HEK293 (cell line): ENCODE measurements around the gene ZNF747.
A peak's percentile ranks its signal among the peaks of the same experiment; 100 is the strongest.

Source experiments
- EGR2 ChIP-seq: fragments of 450-650 bp; formaldehyde crosslinking; IDR thresholded peaks from 2 replicates; pipeline ENCODE4 v1.5.1; 2016; ENCODE audit warnings: low read depth, missing biosample characterization, missing genetic modification characterization
- GLI4 ChIP-seq: fragments of 450-650 bp; formaldehyde crosslinking; IDR thresholded peaks from 2 replicates; pipeline ENCODE4 v1.5.1; 2016; ENCODE audit warnings: missing biosample characterization, missing genetic modification characterization
- HOXC10 ChIP-seq: sonication (generic); formaldehyde crosslinking; IDR thresholded peaks from 2 replicates; pipeline ENCODE4 v1.8.1; 2023; ENCODE audit warnings: mild to moderate bottlenecking, missing genetic modification reagents
- KLF1 ChIP-seq: fragments of 450-650 bp; formaldehyde crosslinking; IDR thresholded peaks from 2 replicates; pipeline ENCODE4 v1.5.1; 2016; ENCODE audit warnings: missing biosample characterization, missing genetic modification characterization
- KLF10 ChIP-seq: fragments of 450-650 bp; IDR thresholded peaks from 2 replicates; pipeline ENCODE4 v1.5.1; 2018; ENCODE audit warnings: missing biosample characterization, mild to moderate bottlenecking, missing genetic modification characterization
- KLF16 ChIP-seq: fragments of 450-650 bp; formaldehyde crosslinking; IDR thresholded peaks from 2 replicates; pipeline ENCODE4 v1.5.1; 2017; ENCODE audit warnings: missing biosample characterization, missing genetic modification characterization
- MEIS1 ChIP-seq: sonication (generic); formaldehyde crosslinking; IDR thresholded peaks from 2 replicates; pipeline ENCODE4 v1.8.1; 2022; ENCODE audit warnings: missing genetic modification reagents, mild to moderate bottlenecking, borderline replicate concordance
- SETDB1 ChIP-seq: IDR thresholded peaks from one replicate; pipeline ENCODE4 v1.6.1; 2017; ENCODE audit warnings: mild to moderate bottlenecking, low read length, moderate library complexity, mixed read lengths; ENCODE audit not compliant: insufficient read length
- WT1 ChIP-seq: fragments of 450-650 bp; formaldehyde crosslinking; IDR thresholded peaks from 2 replicates; pipeline ENCODE4 v1.5.1; 2016; ENCODE audit warnings: missing biosample characterization, missing genetic modification characterization
- ZBTB1 ChIP-seq: fragments of 450-650 bp; formaldehyde crosslinking; IDR thresholded peaks from 2 replicates; pipeline ENCODE4 v1.5.1; 2016; ENCODE audit warnings: missing biosample characterization, missing genetic modification characterization
- ZBTB44 ChIP-seq: fragments of 450-650 bp; IDR thresholded peaks from 2 replicates; pipeline ENCODE4 v1.5.1; 2018; ENCODE audit warnings: missing biosample characterization, mild to moderate bottlenecking, missing genetic modification characterization
- ZBTB48 ChIP-seq: fragments of 450-650 bp; formaldehyde crosslinking; IDR thresholded peaks from 2 replicates; pipeline ENCODE4 v1.5.1; 2016; ENCODE audit warnings: missing biosample characterization, missing genetic modification characterization
- ZBTB6 ChIP-seq: fragments of 450-650 bp; formaldehyde crosslinking; IDR thresholded peaks from 2 replicates; pipeline ENCODE4 v1.5.1; 2017; ENCODE audit warnings: missing biosample characterization, missing genetic modification characterization
- ZNF184 ChIP-seq: fragments of 450-650 bp; IDR thresholded peaks from 2 replicates; pipeline ENCODE4 v1.5.1; 2018; ENCODE audit warnings: missing biosample characterization, mild to moderate bottlenecking, missing genetic modification characterization
- ZNF19 ChIP-seq: fragments of 450-650 bp; formaldehyde crosslinking; IDR thresholded peaks from 2 replicates; pipeline ENCODE4; 2016; ENCODE audit warnings: missing biosample characterization, missing genetic modification characterization, low read depth
- ZNF211 ChIP-seq: fragments of 450-650 bp; formaldehyde crosslinking; IDR thresholded peaks from 2 replicates; pipeline ENCODE4 v1.5.1; 2016; ENCODE audit warnings: low read depth, missing biosample characterization, missing genetic modification characterization
- ZNF266 ChIP-seq: fragments of 450-650 bp; formaldehyde crosslinking; IDR thresholded peaks from 2 replicates; pipeline ENCODE4 v1.5.1; 2016; ENCODE audit warnings: missing biosample characterization, missing genetic modification characterization, low read depth
- ZNF302 ChIP-seq: fragments of 450-650 bp; formaldehyde crosslinking; IDR thresholded peaks from 2 replicates; pipeline ENCODE4 v1.5.1; 2016; ENCODE audit warnings: missing biosample characterization, missing genetic modification characterization, low read depth
- ZNF350 ChIP-seq: fragments of 450-650 bp; formaldehyde crosslinking; IDR thresholded peaks from 2 replicates; pipeline ENCODE4 v1.5.0; 2017; ENCODE audit warnings: missing biosample characterization, mild to moderate bottlenecking, missing genetic modification characterization
- ZNF354C ChIP-seq: fragments of 450-650 bp; formaldehyde crosslinking; IDR thresholded peaks from 2 replicates; pipeline ENCODE4 v1.5.1; 2016; ENCODE audit warnings: missing biosample characterization, missing genetic modification characterization, low read depth, borderline replicate concordance
- ZNF37A ChIP-seq: fragments of 450-650 bp; IDR thresholded peaks from 2 replicates; pipeline ENCODE4 v1.5.1; 2018; ENCODE audit warnings: missing biosample characterization, missing genetic modification characterization
- ZNF423 ChIP-seq: fragments of 450-650 bp; formaldehyde crosslinking; IDR thresholded peaks from 2 replicates; pipeline ENCODE4 v1.5.1; 2016; ENCODE audit warnings: missing biosample characterization, missing genetic modification characterization
- ZNF555 ChIP-seq: fragments of 450-650 bp; formaldehyde crosslinking; conservative IDR thresholded peaks from 2 replicates; pipeline ENCODE4 v1.5.1; 2017; ENCODE audit warnings: missing biosample characterization, mild to moderate bottlenecking, missing genetic modification characterization, inconsistent platforms
- ZNF561 ChIP-seq: fragments of 450-650 bp; IDR thresholded peaks from 2 replicates; pipeline ENCODE4 v1.5.1; 2018; ENCODE audit warnings: missing biosample characterization, missing genetic modification characterization, borderline replicate concordance
- ZNF610 ChIP-seq: fragments of 450-650 bp; formaldehyde crosslinking; IDR thresholded peaks from 2 replicates; pipeline ENCODE4 v1.5.1; 2016; ENCODE audit warnings: missing biosample characterization, missing genetic modification characterization, borderline replicate concordance
- ZNF629 ChIP-seq: fragments of 450-650 bp; formaldehyde crosslinking; IDR thresholded peaks from 2 replicates; pipeline ENCODE4 v1.5.1; 2017; ENCODE audit warnings: missing biosample characterization, missing genetic modification characterization
- ZNF677 ChIP-seq: fragments of 450-650 bp; IDR thresholded peaks from 2 replicates; pipeline ENCODE4 v1.5.0; 2018; ENCODE audit warnings: missing biosample characterization, mild to moderate bottlenecking, missing genetic modification characterization, moderate library complexity
- ZNF747 ChIP-seq: fragments of 450-650 bp; formaldehyde crosslinking; IDR thresholded peaks from 2 replicates; pipeline ENCODE4 v1.5.1; 2016; ENCODE audit warnings: missing biosample characterization, missing genetic modification characterization
- ZNF785 ChIP-seq: fragments of 450-650 bp; formaldehyde crosslinking; IDR thresholded peaks from 2 replicates; pipeline ENCODE4 v1.5.1; 2016; ENCODE audit warnings: missing biosample characterization, missing genetic modification characterization
- TF ChIP-seq, protein P1 (sequence below): fragments of 450-650 bp; formaldehyde crosslinking; IDR thresholded peaks from 2 replicates; pipeline ENCODE4 v1.5.1; 2016; ENCODE audit warnings: missing biosample characterization, missing genetic modification characterization
- TF ChIP-seq, protein P2 (sequence below): fragments of 450-650 bp; IDR thresholded peaks from 2 replicates; pipeline ENCODE4 v1.5.1; 2018; ENCODE audit warnings: missing biosample characterization, missing genetic modification characterization
- TF ChIP-seq, protein P3 (sequence below): fragments of 450-650 bp; formaldehyde crosslinking; IDR thresholded peaks from 2 replicates; pipeline ENCODE4 v1.5.1; 2017; ENCODE audit warnings: missing biosample characterization, missing genetic modification characterization

ZNF747 gene

GRCh38 chr16:30571445-30572322 lies 37.0 kb upstream of the ZNF747 start, which contains the start of gene ZNF688 (continued):
- no peak; the same call in 1 of the 2 replicates for TF ChIP-seq ZNF184 (tag by site-specific recombination)
- TF ChIP-seq, protein P1, sequence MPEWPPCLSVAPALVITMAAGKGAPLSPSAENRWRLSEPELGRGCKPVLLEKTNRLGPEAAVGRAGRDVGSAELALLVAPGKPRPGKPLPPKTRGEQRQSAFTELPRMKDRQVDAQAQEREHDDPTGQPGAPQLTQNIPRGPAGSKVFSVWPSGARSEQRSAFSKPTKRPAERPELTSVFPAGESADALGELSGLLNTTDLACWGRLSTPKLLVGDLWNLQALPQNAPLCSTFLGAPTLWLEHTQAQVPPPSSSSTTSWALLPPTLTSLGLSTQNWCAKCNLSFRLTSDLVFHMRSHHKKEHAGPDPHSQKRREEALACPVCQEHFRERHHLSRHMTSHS (tag by site-specific recombination), result no peak
- TF ChIP-seq, protein P2, sequence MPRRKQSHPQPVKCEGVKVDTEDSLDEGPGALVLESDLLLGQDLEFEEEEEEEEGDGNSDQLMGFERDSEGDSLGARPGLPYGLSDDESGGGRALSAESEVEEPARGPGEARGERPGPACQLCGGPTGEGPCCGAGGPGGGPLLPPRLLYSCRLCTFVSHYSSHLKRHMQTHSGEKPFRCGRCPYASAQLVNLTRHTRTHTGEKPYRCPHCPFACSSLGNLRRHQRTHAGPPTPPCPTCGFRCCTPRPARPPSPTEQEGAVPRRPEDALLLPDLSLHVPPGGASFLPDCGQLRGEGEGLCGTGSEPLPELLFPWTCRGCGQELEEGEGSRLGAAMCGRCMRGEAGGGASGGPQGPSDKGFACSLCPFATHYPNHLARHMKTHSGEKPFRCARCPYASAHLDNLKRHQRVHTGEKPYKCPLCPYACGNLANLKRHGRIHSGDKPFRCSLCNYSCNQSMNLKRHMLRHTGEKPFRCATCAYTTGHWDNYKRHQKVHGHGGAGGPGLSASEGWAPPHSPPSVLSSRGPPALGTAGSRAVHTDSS (tag by site-specific recombination), result 0 out of 2 replicates have a peak, but pooled peaks have one; percentile 17
- TF ChIP-seq ZBTB48 (tag by site-specific recombination), result peak; percentile 98
- TF ChIP-seq ZNF610 (tag by site-specific recombination), result peak; percentile 12; the same call in 1 of the 2 replicates
- no peak for TF ChIP-seq ZBTB1
- no peak for TF ChIP-seq ZNF350 (tag by site-specific recombination)
- peak; percentile 40; the same call in 1 of the 2 replicates for TF ChIP-seq ZBTB44 (tag by site-specific recombination)
- TF ChIP-seq EGR2 (tag by site-specific recombination), result peak; percentile 60; the same call in 1 of the 2 replicates
- TF ChIP-seq ZNF677 (tag by site-specific recombination), result peak; percentile 27
- TF ChIP-seq KLF16, result peak; percentile 26; the same call in 1 of the 2 replicates
- peak; percentile 100 for TF ChIP-seq ZNF561 (tag by site-specific recombination)
- TF ChIP-seq ZNF747 (tag by site-specific recombination), result no peak
- no peak for TF ChIP-seq ZNF785
- no peak for TF ChIP-seq ZNF354C (tag by site-specific recombination)
- no peak for TF ChIP-seq KLF1
- TF ChIP-seq ZNF629 (tag by site-specific recombination), result peak; percentile 75
- TF ChIP-seq ZNF302, result no peak
- no peak for TF ChIP-seq ZNF37A (tag by site-specific recombination)
- no peak for TF ChIP-seq WT1
- TF ChIP-seq, protein P3, sequence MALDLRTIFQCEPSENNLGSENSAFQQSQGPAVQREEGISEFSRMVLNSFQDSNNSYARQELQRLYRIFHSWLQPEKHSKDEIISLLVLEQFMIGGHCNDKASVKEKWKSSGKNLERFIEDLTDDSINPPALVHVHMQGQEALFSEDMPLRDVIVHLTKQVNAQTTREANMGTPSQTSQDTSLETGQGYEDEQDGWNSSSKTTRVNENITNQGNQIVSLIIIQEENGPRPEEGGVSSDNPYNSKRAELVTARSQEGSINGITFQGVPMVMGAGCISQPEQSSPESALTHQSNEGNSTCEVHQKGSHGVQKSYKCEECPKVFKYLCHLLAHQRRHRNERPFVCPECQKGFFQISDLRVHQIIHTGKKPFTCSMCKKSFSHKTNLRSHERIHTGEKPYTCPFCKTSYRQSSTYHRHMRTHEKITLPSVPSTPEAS (tag by site-specific recombination), result no peak
- no peak for TF ChIP-seq ZNF266 (tag by site-specific recombination)
- TF ChIP-seq ZNF423 (tag by site-specific recombination), result no peak
- peak; percentile 77 for TF ChIP-seq KLF10 (tag by site-specific recombination)
- no peak for TF ChIP-seq ZNF555 (tag by site-specific recombination)
- peak; percentile 63; the same call in 1 of the 2 replicates for TF ChIP-seq HOXC10
- TF ChIP-seq ZNF211 (tag by site-specific recombination), result no peak
- no peak for TF ChIP-seq MEIS1
- no peak for TF ChIP-seq GLI4 (tag by site-specific recombination)
- no peak for TF ChIP-seq SETDB1
- TF ChIP-seq ZNF19, result no peak
- TF ChIP-seq ZBTB6, result 0 out of 2 replicates have a peak, but pooled peaks have one; percentile 2
